Suprapubic skin (tissue), 4 donors: ENCODE measurements around the gene MCM3AP. TPM values are rescaled to one million over a fixed set of nuclear protein-coding genes. Genes with fewer than 3 reads are reported as not detected.

ENCODE experiments used
- DNase-seq, 2 donors: peaks; one replicate each; pipeline ENCODE4 v3.0.0-alpha.2; 2019; ENCODE audit warnings: low spot score in 2 of 2
- H3K27ac ChIP-seq: fragments of 200-600 bp; sonication (generic); one replicate; pipeline ENCODE4 v1.5.1; 2019
- H3K27me3 ChIP-seq: fragments of 200-600 bp; sonication (generic); one replicate; pipeline ENCODE4 v1.5.1; 2019
- H3K36me3 ChIP-seq: fragments of 200-600 bp; sonication (generic); one replicate; pipeline ENCODE4 v1.5.1; 2019
- H3K4me1 ChIP-seq: fragments of 200-600 bp; sonication (generic); one replicate; pipeline ENCODE4 v1.5.1; 2019
- H3K4me3 ChIP-seq: fragments of 200-600 bp; sonication (generic); one replicate; pipeline ENCODE4 v1.5.1; 2019; ENCODE audit warnings: mild to moderate bottlenecking
- H3K9me3 ChIP-seq: fragments of 200-600 bp; sonication (generic); one replicate; pipeline ENCODE4 v1.5.1; 2019
- EP300 ChIP-seq: sonication (generic); formaldehyde crosslinking; IDR thresholded peaks from one replicate; pipeline ENCODE4 v1.6.1; 2017; ENCODE audit warnings: antibody characterized with exemption
- POLR2A ChIP-seq, 2 donors: fragments of 450-650 bp; IDR thresholded peaks; one replicate each; pipeline ENCODE4 v1.6.1; 2017; ENCODE audit warnings: antibody characterized with exemption in 2 of 2, mild to moderate bottlenecking in 2 of 2, moderate library complexity in 2 of 2
- POLR2AphosphoS5 ChIP-seq, 3 donors: sonication (generic); formaldehyde crosslinking; IDR thresholded peaks; one replicate each; pipeline ENCODE4 v1.6.1; 2017; ENCODE audit warnings: antibody characterized with exemption in 3 of 3
- WGBS: methylation state at CpG from one replicate; pipeline ENCODE4 v1.1.5; 2018; 5-methylcytosine and 5-hydroxymethylcytosine counted together
- total RNA-seq, 4 donors: library from RNA; depleted of rRNA; stranded (reverse); fragments of >200 nt; gene quantifications; one replicate each; pipeline ENCODE4 v1.1.0, GENCODE V29; 2016
- TF ChIP-seq, protein P1 (sequence below), 2 donors: fragments of 200-600 bp in 1 of 2; fragments of 450-650 bp in 1 of 2; sonication (generic) in 1 of 2; IDR thresholded peaks; one replicate each; pipeline ENCODE4 v1.5.1; 2016 to 2019; ENCODE audit warnings: antibody characterized with exemption in 2 of 2, mild to moderate bottlenecking in 1 of 2, moderate library complexity in 1 of 2

MCM3AP gene
- 100 to 1,000 TPM in 1 of 4 donors, 10 to 100 TPM in 3; 77.9 to 134 (median 79.8) TPM for total RNA-seq

DNA sequence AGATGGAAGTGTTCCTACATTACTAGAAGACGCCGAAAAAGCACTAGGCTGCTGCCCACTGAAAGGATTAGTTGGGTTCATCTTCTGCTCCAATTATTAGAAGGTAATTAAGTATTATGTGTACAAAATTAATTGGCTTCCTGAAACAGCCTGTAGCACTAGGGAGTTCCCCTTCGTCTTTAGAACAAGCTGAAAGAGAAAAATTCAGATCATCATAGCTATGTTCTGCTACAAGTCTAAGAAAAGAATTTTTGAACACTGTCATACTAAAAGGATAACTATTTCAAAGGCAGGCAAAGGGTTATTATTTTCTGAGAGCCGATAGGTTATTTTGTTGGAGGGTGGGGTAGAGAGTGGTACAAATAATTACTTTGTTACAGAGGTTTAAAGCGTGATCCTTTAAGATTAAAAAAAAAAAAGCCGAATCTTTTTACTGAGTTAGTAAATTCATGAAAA is at the start of gene MCM3AP:
Gene MCM3AP, minus strand, starts transcription at position 406 of the 456 bp plus-strand sequence. Its CDS starts 325 bp downstream, at position 81.
- H3K9me3 ChIP-seq = no peaks in the 10 kb centered on the region
- no peak for DNase-seq
- peak within 1 kb of the TSS; percentile 98 for H3K27ac ChIP-seq

DNA sequence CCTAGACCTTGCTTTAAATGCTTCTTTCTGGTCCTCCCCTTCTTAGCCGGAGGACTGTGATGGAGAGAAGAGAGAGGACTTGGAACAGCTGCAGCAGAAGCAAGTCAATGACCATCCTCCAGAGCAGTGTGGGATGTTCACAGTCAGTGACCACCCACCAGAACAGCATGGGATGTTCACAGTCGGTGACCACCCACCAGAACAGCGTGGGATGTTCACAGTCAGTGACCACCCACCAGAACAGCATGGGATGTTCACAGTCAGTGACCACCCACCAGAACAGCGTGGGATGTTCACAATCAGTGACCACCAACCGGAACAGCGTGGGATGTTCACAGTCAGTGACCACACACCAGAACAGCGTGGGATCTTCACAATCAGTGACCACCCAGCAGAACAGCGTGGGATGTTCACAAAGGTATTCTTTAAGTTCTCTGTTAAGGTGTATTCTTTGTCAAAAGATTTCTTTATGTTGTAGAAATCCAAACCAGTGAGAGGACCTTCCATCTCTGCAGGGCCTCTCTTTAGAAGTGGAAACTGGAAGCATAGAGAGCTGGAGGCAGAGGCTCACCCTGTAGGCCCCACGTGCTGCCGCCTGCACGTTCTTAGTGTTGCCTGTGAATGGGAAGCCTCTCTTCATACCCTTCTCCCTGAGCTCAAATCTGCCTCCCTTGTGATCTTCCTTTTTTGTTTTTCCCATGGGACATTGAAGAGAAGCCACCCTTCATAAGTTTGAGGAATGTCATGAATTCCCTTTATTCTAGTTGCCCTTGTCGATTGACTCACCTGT is 49.1 kb upstream of the MCM3AP start:
- TF ChIP-seq POLR2AphosphoS5 (IDR thresholded peaks at IDR 0.05) = no peak
- TF ChIP-seq EP300 = no peak
- TF ChIP-seq, protein P1, sequence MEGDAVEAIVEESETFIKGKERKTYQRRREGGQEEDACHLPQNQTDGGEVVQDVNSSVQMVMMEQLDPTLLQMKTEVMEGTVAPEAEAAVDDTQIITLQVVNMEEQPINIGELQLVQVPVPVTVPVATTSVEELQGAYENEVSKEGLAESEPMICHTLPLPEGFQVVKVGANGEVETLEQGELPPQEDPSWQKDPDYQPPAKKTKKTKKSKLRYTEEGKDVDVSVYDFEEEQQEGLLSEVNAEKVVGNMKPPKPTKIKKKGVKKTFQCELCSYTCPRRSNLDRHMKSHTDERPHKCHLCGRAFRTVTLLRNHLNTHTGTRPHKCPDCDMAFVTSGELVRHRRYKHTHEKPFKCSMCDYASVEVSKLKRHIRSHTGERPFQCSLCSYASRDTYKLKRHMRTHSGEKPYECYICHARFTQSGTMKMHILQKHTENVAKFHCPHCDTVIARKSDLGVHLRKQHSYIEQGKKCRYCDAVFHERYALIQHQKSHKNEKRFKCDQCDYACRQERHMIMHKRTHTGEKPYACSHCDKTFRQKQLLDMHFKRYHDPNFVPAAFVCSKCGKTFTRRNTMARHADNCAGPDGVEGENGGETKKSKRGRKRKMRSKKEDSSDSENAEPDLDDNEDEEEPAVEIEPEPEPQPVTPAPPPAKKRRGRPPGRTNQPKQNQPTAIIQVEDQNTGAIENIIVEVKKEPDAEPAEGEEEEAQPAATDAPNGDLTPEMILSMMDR (IDR thresholded peaks at IDR 0.05) = no peak
- TF ChIP-seq POLR2A (IDR thresholded peaks at IDR 0.05) = no peak
- DNase-seq = no peak
- H3K9me3 ChIP-seq = no peaks in the 10 kb centered on the region
- H3K4me1 ChIP-seq = no peaks in the 10 kb centered on the region
- H3K27me3 ChIP-seq = no peaks in the 10 kb centered on the region
- no peak overlapping the region for H3K4me3 ChIP-seq
- peaks cover 59% of the 10 kb centered on the region for H3K36me3 ChIP-seq
- H3K27ac ChIP-seq = no peak overlapping the region
- 92% methylated on average over 12 of the region's 12 CpGs for WGBS

More for the DNA sequence above, at the start of gene MCM3AP:
- Histone ChIP-seq H3K4me1 (peaks cover 48% of the 10 kb centered on the region), H3K27me3 (no peaks in the 10 kb centered on the region), H3K36me3 (peaks cover 22% of the 10 kb centered on the region), H3K4me3 (peak within 1 kb of the TSS; percentile 94)
- 23% methylated on average over 6 of the region's 6 CpGs for WGBS
- no peak for TF ChIP-seq POLR2A (IDR thresholded peaks at IDR 0.05)
- no peak for TF ChIP-seq POLR2AphosphoS5 (IDR thresholded peaks at IDR 0.05)
- TF ChIP-seq EP300 = no peak
- TF ChIP-seq, protein P1 (IDR thresholded peaks at IDR 0.05) = no peak

DNA sequence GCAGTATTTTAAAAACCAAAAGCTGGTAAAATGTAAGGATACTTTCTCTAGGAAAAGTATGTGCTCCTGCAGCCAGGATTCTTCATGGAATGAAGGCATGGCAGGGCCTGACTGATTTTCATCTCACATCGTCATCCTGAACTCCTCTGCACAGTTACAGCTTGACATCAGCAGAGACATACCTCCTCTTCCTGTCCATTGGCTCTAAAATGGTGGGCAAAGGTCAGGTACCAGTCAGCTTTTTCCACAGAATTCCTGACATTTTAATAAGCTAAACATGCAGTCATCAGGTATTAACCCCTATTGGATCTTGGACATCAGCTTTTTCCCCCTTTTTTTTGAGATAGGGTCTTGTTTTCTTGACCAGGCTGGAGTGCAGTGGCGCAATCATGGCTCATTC is 44.4 kb upstream of the MCM3AP start:
- no peak for DNase-seq
- no peaks in the 10 kb centered on the region for H3K27me3 ChIP-seq
- no peaks in the 10 kb centered on the region for H3K9me3 ChIP-seq
- peaks cover 28% of the 10 kb centered on the region for H3K36me3 ChIP-seq
- WGBS = 92% methylated on average over 2 of the region's 2 CpGs
- no peak overlapping the region for H3K27ac ChIP-seq
- H3K4me1 ChIP-seq = peaks cover 13% of the 10 kb centered on the region
- no peak for TF ChIP-seq POLR2AphosphoS5 (IDR thresholded peaks at IDR 0.05)
- TF ChIP-seq POLR2A (IDR thresholded peaks at IDR 0.05) = no peak
- TF ChIP-seq EP300 = no peak
- TF ChIP-seq, protein P1 (IDR thresholded peaks at IDR 0.05) = no peak
- H3K4me3 ChIP-seq = no peak overlapping the region

DNA sequence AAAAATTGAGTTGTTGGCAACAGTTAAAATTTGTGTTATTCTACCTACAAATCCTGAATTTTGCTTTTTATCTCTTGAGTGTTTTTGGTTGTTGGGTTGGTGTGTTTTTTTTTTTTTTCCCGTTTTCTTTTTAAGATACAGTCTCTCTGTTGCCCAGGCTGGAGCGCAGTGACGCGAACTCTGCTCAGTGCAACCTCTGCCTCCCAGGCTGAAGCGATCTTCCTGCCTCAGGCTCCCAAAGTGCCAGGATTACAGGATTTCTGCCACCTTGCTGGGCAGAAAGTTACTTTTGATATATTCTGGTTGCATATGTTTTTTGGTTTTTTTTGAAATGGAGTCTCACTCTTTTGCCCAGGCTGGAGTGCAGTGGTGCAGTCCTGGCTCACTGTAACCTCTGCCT is 42.7 kb upstream of the MCM3AP start:
- WGBS = 84% methylated on average over 5 of the region's 5 CpGs
- DNase-seq = no peak
- Histone ChIP-seq H3K4me3 (no peak overlapping the region), H3K4me1 (peaks cover 16% of the 10 kb centered on the region), H3K9me3 (no peaks in the 10 kb centered on the region), H3K27ac (no peak overlapping the region), H3K36me3 (peaks cover 26% of the 10 kb centered on the region), H3K27me3 (no peaks in the 10 kb centered on the region)
- TF ChIP-seq, protein P1 (IDR thresholded peaks at IDR 0.05) = no peak
- TF ChIP-seq EP300 = no peak
- no peak for TF ChIP-seq POLR2A (IDR thresholded peaks at IDR 0.05)
- no peak for TF ChIP-seq POLR2AphosphoS5 (IDR thresholded peaks at IDR 0.05)

DNA sequence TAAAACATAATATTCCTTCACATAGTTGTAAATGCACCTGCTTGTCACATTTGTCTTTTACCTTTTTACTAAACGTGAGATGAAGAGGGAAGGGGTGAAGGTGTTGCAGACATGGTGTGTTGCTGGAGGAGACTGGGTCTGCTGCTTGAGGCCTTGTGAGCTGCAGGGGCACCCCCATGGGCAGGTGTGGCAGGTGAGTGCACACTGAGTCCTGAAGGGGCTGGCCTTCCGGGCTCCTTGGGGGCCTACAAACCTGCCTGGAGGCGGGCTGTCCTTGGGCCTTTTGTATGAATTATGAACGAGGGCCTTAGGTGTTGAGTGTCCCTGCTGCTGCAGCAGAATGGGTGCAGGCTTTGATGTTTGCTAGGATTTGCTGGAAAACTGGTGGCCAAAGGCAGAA is 42.3 kb upstream of the MCM3AP start:
- 97% methylated on average over 4 of the region's 4 CpGs for WGBS
- H3K4me1 ChIP-seq = peaks cover 20% of the 10 kb centered on the region
- H3K4me3 ChIP-seq = no peak overlapping the region
- no peaks in the 10 kb centered on the region for H3K27me3 ChIP-seq
- H3K36me3 ChIP-seq = peaks cover 26% of the 10 kb centered on the region
- no peak overlapping the region for H3K27ac ChIP-seq
- no peak for TF ChIP-seq POLR2A (IDR thresholded peaks at IDR 0.05)
- TF ChIP-seq, protein P1 (IDR thresholded peaks at IDR 0.05) = no peak
- no peak for TF ChIP-seq POLR2AphosphoS5 (IDR thresholded peaks at IDR 0.05)
- no peak for TF ChIP-seq EP300
- DNase-seq = no peak
- no peaks in the 10 kb centered on the region for H3K9me3 ChIP-seq
